Endothelial cell of umbilical vein (primary cell): ENCODE results near the gene GUK1. TPM values are rescaled to one million over a fixed set of nuclear protein-coding genes. Genes with fewer than 3 reads are reported as not detected.

Source experiments
- BruUV-seq: library from RNA; stranded (reverse); fragments of 400-500 nt; replicated peaks from 2 replicates; lab custom pipeline; 2021; lab: Mats Ljungman, UMichigan
- CTCF ChIA-PET: fragments of 300-600, 350-600 bp; sonication (Branson Sonifier 250); formaldehyde crosslinking; loops from one replicate; lab custom pipeline; 2021; ENCODE audit warnings: antibody characterized with exemption, inconsistent platforms; lab: Charles Lee
- POLR2A ChIA-PET: fragments of 300-600, 350-600 bp; sonication (Branson Sonifier 250); formaldehyde crosslinking; loops from one replicate; lab custom pipeline; 2021; ENCODE audit warnings: antibody characterized with exemption, inconsistent platforms; lab: Charles Lee
- DNase-seq: peaks from one replicate; pipeline ENCODE4 v3.0.0-alpha.2; 2011; ENCODE audit warnings: low read depth, low spot score
- FAIRE-seq: peaks from 2 replicates; lab custom pipeline; 2011; peaks lifted over from hg19 to GRCh38; lab: Jason Lieb, UNC
- H2AFZ ChIP-seq: 2 replicates; pipeline ENCODE4 v1.6.0; 2012; ENCODE audit warnings: low read depth, low read length, control low read depth, inconsistent platforms
- H3K27ac ChIP-seq: 2 replicates; pipeline ENCODE4 v1.5.1; 2011; ENCODE audit warnings: low read depth, mild to moderate bottlenecking, control low read depth, low read length, moderate library complexity; ENCODE audit not compliant: insufficient read depth
- H3K27me3 ChIP-seq, 2 experiments: 2 replicates each; pipeline versions ENCODE4 v1.6.0 to v1.6.1; 2011; ENCODE audit warnings: low read length in 2 of 2, mixed read lengths in 1 of 2; ENCODE audit not compliant: control insufficient read depth in 2 of 2, insufficient read depth in 2 of 2
- H3K36me3 ChIP-seq, 2 experiments: 2 replicates in 1 of 2; 3 replicates in 1 of 2; pipeline ENCODE4 v1.5.1; 2011; ENCODE audit warnings: low read length in 2 of 2, mild to moderate bottlenecking in 1 of 2, moderate library complexity in 1 of 2; ENCODE audit not compliant: control insufficient read depth in 2 of 2, insufficient read depth in 2 of 2; ENCODE audit errors: extremely low read depth in 1 of 2
- H3K4me1 ChIP-seq: 3 replicates; pipeline ENCODE4 v1.5.1; 2011; ENCODE audit warnings: mild to moderate bottlenecking, low read length; ENCODE audit not compliant: control insufficient read depth, insufficient read depth; ENCODE audit errors: extremely low read depth
- H3K4me2 ChIP-seq: 2 replicates; pipeline ENCODE4 v1.6.1; 2011; ENCODE audit warnings: low read length, control low read depth, mixed read lengths; ENCODE audit not compliant: insufficient read depth
- H3K4me3 ChIP-seq, 3 experiments: fragments of 200-600 bp in 1 of 3; sonication (generic), shearing (Covaris generic) in 1 of 3; replicated peaks in 1 of 3; 2 replicates each; pipeline ENCODE4 v1.5.1; 2011 to 2016; ENCODE audit warnings: control low read depth in 3 of 3, low read length in 3 of 3, mild to moderate bottlenecking in 2 of 3, inconsistent platforms in 1 of 3, low read depth in 1 of 3, moderate library complexity in 1 of 3; ENCODE audit not compliant: insufficient read depth in 1 of 3
- H3K79me2 ChIP-seq: 2 replicates; pipeline ENCODE4 v1.6.0; 2012; ENCODE audit warnings: low read length, inconsistent platforms; ENCODE audit not compliant: control insufficient read depth, insufficient read depth
- H3K9ac ChIP-seq: replicated peaks from 2 replicates; pipeline ENCODE3; 2011; ENCODE audit warnings: low read length, control low read depth; ENCODE audit not compliant: insufficient read depth; ENCODE audit errors: extremely low read depth
- H3K9me1 ChIP-seq: replicated peaks from 3 replicates; pipeline ENCODE4 v1.6.0; 2011; ENCODE audit warnings: mild to moderate bottlenecking, low read length; ENCODE audit not compliant: control insufficient read depth, insufficient read depth; ENCODE audit errors: extremely low read depth
- H3K9me3 ChIP-seq: replicated peaks from 2 replicates; pipeline ENCODE4 v1.5.1; 2012; ENCODE audit warnings: low read length, inconsistent platforms; ENCODE audit not compliant: control insufficient read depth, insufficient read depth
- H4K20me1 ChIP-seq: replicated peaks from 2 replicates; pipeline ENCODE3; 2011; ENCODE audit warnings: mild to moderate bottlenecking, low read length; ENCODE audit not compliant: control insufficient read depth, insufficient read depth; ENCODE audit errors: extremely low read depth
- FOS ChIP-seq: IDR thresholded peaks from 2 replicates; pipeline ENCODE4 v1.6.1; 2011; ENCODE audit warnings: mild to moderate bottlenecking, low read length, moderate library complexity, borderline replicate concordance; ENCODE audit not compliant: insufficient read depth
- JUN ChIP-seq: IDR thresholded peaks from 2 replicates; pipeline ENCODE4 v1.6.1; 2011; ENCODE audit warnings: borderline replicate concordance, low read depth; ENCODE audit not compliant: insufficient read length, insufficient read depth
- MYC ChIP-seq: IDR thresholded peaks from one replicate; pipeline ENCODE4 v1.6.1; 2011; ENCODE audit warnings: mild to moderate bottlenecking, low read depth, low read length
- POLR2A ChIP-seq: IDR thresholded peaks from 2 replicates; pipeline ENCODE4 v1.6.1; 2012; ENCODE audit warnings: low read depth, mild to moderate bottlenecking, control low read depth, low read length
- POLR2AphosphoS5 ChIP-seq: IDR thresholded peaks from 2 replicates; pipeline ENCODE4 v1.6.1; 2012; ENCODE audit warnings: low read depth, mild to moderate bottlenecking, control low read depth, low read length, moderate library complexity; ENCODE audit not compliant: insufficient read depth
- dilution Hi-C: fragments of 300-500 bp; cut with MboI; formaldehyde crosslinking; loops from one replicate; pipeline ENCODE4 v1.15.0; 2019; ENCODE audit warnings: low sequenced_read_pairs; ENCODE audit not compliant: extremely low pct_ligation_motif_present
- intact Hi-C: fragments of 100-400 bp; cut with micrococcal nuclease; formaldehyde crosslinking; loops from one replicate; pipeline ENCODE4 v1.10.0; 2022
- polyA plus RNA-seq, 4 experiments: library from polyadenylated mRNA; depleted of rRNA in 3 of 4; stranded (reverse) in 3 of 4; unstranded in 1 of 4; fragments of >200 nt; gene quantifications; 2 replicates each; pipeline versions ENCODE4 v1.2.1 to v1.2.3, GENCODE V29; 2011 to 2012; ENCODE audit warnings: missing spikeins in 1 of 4
- total RNA-seq: library from RNA; stranded (reverse); gene quantifications from 2 replicates; pipeline ENCODE4 v1.2.3, GENCODE V29; 2021

The GUK1 gene
- total and polyA plus RNA-seq, 2 donors (not counting 3 experiments of a cell fraction or from before 2014, with no cell fraction given), result 239 to 742 TPM

- Histone ChIP-seq H3K9me3 (no peaks in the 10 kb centered on the region), H3K4me2 (peak within 1 kb of the TSS; percentile 78), H2AFZ (peak within 1 kb of the TSS; percentile 57), H3K9me1 (no peaks in the 10 kb centered on the region), H4K20me1 (no peaks in the 10 kb centered on the region), H3K27me3 (no peaks in the 10 kb centered on the region), H3K4me1 (peaks cover 13% of the 10 kb centered on the region), H3K79me2 (peaks cover 13% of the 10 kb centered on the region), H3K36me3 (peaks cover 0 to 8% of the 10 kb centered on the region in 2 experiments), H3K9ac (peak within 1 kb of the TSS; percentile 67), H3K4me3 (peak within 1 kb of the TSS; percentile 29 to 92 (median 63)), H3K27ac (peak within 1 kb of the TSS; percentile 32)
- ChIA-PET POLR2A (interaction anchor here (0.7 kb wide), 1 partner anchor 349 kb away, joined by 3 read pairs; no protein-coding TSS in a partner anchor), CTCF (interaction anchor here (1.2 to 2.1 kb wide), 5 partner anchors 21 to 110 kb away, joined by 3 to 16 read pairs (median 9); partner anchors contain the start of gene IBA57)
- dilution Hi-C loops, result no loop called here
- no TSS peak for BruUV-seq
- no peak for TF ChIP-seq JUN
- peak; percentile 82 for TF ChIP-seq POLR2A
- TF ChIP-seq FOS, result no peak
- peak; percentile 78 for TF ChIP-seq POLR2AphosphoS5
- peak; percentile 55 for TF ChIP-seq MYC
- DNase-seq (peak; percentile 98), FAIRE-seq (peak; percentile 93)
- intact Hi-C loops, result loop anchor here (1.0 to 5.0 kb wide), 4 partner anchors 24 to 348 kb away; partner anchors contain the start of genes GUK1 and IBA57
Measured at GRCh38 chr1:228109073-228109961, 30.8 kb upstream of the GUK1 start, which contains the start of gene MRPL55. TSS of gene MRPL55 (minus strand) at chr1:228109299. CDS start at chr1:228108260, 1,039 bp downstream.
